Measurements from ENCODE around the gene DDX1.
A peak's percentile ranks its signal among the peaks of the same experiment; 100 is the strongest.

Gene DDX1

GRCh38 chr2:15630121-15630977 is 38.7 kb downstream of the DDX1 start:
- no peak for DNase-seq (ENCODE audit: low read depth)

- no peak for DNase-seq (ENCODE audit: low read depth)
These were observed 39.5 kb downstream of the DDX1 start for GRCh38 chr2:15630978-15631719.

- DNase-seq (ENCODE audit: low read depth), result no peak
These were observed 40.2 kb downstream of the DDX1 start for GRCh38 chr2:15631883-15632282.

- no peak for DNase-seq (ENCODE audit: low read depth)
These were observed 41.6 kb downstream of the DDX1 start for GRCh38 chr2:15633043-15633970.

GRCh38 chr2:15633971-15634346 is 42.3 kb downstream of the DDX1 start:
- no peak for DNase-seq (ENCODE audit: low read depth)

- no peak for DNase-seq (ENCODE audit: low read depth)
These were observed 43.3 kb downstream of the DDX1 start for GRCh38 chr2:15634846-15635490.

GRCh38 chr2:15636972-15637785 is 45.5 kb downstream of the DDX1 start:
- no peak for DNase-seq (ENCODE audit: low read depth)

GRCh38 chr2:15638720-15639119 is 47.1 kb downstream of the DDX1 start:
- peak; percentile 51 for DNase-seq (ENCODE audit: low read depth)

- no peak for DNase-seq (ENCODE audit: low read depth)
These were observed 47.9 kb downstream of the DDX1 start for GRCh38 chr2:15639323-15640251.

- DNase-seq (ENCODE audit: low read depth), result no peak
These were observed 48.6 kb downstream of the DDX1 start for GRCh38 chr2:15640261-15640711.

GRCh38 chr2:15640784-15641183 is 49.1 kb downstream of the DDX1 start:
- no peak for DNase-seq (ENCODE audit: low read depth)

- DNase-seq (ENCODE audit: low read depth), result no peak
These were observed 49.9 kb downstream of the DDX1 start for GRCh38 chr2:15641530-15641982.

GRCh38 chr2:15642011-15642814 is 50.5 kb downstream of the DDX1 start:
- no peak for DNase-seq (ENCODE audit: low read depth)

- DNase-seq (ENCODE audit: low read depth), result no peak
These were observed 51.3 kb downstream of the DDX1 start for GRCh38 chr2:15642815-15643500.

- DNase-seq (ENCODE audit: low read depth), result no peak
These were observed 52.3 kb downstream of the DDX1 start for GRCh38 chr2:15643791-15644585.

- DNase-seq (ENCODE audit: low read depth), result no peak
These were observed 53.6 kb downstream of the DDX1 start for GRCh38 chr2:15645300-15645699.

GRCh38 chr2:15645720-15646385 is 54.2 kb downstream of the DDX1 start:
- DNase-seq (ENCODE audit: low read depth), result no peak
